Activated T-cell treated with anti-CD3 and anti-CD28 coated beads, Interleukin-2, amount 50 U/mL, for 4 hours (primary cell): ENCODE results near the gene PIR. TPM values are rescaled to one million over a fixed set of nuclear protein-coding genes. Genes with fewer than 3 reads are reported as not detected.
A peak's percentile ranks its signal among the peaks of the same experiment; 100 is the strongest.

Experiments used
- ATAC-seq, 2 donors: fragments of 200-7000 bp; cut with Tn5 transposase; one replicate each; pipeline ENCODE4 v1.10.0; 2021
- DNase-seq: peaks from one replicate; pipeline ENCODE4 v3.0.0-alpha.2; 2020
- H3K27me3 Mint-ChIP-seq: one replicate; pipeline ENCODE4 v1.8.0; 2021; ENCODE audit warnings: low read depth, mixed read lengths
- H3K36me3 Mint-ChIP-seq: one replicate; pipeline ENCODE4 v1.8.0; 2022; ENCODE audit warnings: mixed read lengths; ENCODE audit not compliant: insufficient read depth
- H3K4me1 Mint-ChIP-seq: one replicate; pipeline ENCODE4 v1.8.0; 2021; ENCODE audit warnings: low read depth, mixed read lengths
- H3K4me3 Mint-ChIP-seq: one replicate; pipeline ENCODE4 v1.8.0; 2021; ENCODE audit warnings: mild to moderate bottlenecking, moderate library complexity, mixed read lengths
- H3K9me3 Mint-ChIP-seq: one replicate; pipeline ENCODE4 v1.8.0; 2021; ENCODE audit warnings: mixed read lengths
- total RNA-seq, 3 donors: library from RNA; stranded (reverse); gene quantifications; one replicate each; pipeline ENCODE4 v1.2.1, GENCODE V29; 2021

The PIR gene
- total RNA-seq, 3 donors from 2014 or later, result 0.73 to 1.0 (median 1.0) TPM

DNA sequence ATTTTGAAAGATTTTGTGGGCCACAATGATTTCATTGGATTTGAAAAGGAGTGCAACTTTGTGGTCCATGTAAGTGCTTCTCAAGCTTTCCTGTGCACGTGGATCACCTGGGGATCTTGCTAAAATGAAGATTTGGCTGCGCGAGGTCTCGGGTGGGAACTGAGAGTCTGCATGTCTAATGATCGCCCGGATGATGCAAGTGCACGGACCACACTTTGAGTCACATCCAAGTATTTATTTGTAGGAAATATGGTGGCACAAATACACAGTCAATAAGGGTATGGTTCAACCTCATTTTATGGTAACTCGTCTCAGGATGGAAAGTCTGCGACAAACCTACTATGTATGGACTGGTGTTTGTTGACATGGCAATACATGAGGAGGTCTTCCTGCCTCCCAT, 8.4 kb upstream of the PIR start:
- Mint-ChIP-seq H3K27me3 (peaks cover 8% of the 10 kb centered on the region), H3K4me3 (no peak overlapping the region), H3K4me1 (no peaks in the 10 kb centered on the region), H3K9me3 (no peaks in the 10 kb centered on the region), H3K36me3 (no peaks in the 10 kb centered on the region)
- DNase-seq (no peak), ATAC-seq (no peak)

DNA sequence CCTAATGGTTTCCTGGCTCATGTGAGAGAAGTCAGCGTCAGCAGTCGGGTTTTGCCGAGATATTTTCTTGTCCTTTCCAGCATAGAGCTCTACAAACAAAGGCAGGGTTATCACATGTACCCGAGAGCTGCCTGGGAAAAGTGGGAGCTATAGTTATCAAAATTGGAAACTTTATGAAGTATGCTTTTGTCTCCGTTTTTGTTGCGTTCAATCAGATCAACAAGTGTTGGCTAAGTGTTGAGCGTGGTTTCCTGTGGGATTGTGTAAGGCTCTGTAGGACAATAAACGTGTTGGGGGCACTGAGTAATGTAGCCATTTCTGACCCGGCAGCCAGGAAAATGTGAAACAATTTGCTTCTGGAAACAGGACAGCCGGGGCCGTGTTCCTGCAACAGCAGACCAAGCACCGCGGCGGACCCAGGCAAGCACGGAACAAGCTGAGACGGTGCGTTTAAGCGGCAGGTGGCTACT, 7.4 kb upstream of the PIR start, which contains the start of gene BMX:
Gene BMX (plus strand): TSS at position 311 of the 470 bp plus-strand sequence. CDS start 7,547 bp downstream, outside the sequence.
- H3K27me3 Mint-ChIP-seq, result peaks cover 8% of the 10 kb centered on the region
- DNase-seq (no peak), ATAC-seq (no peak)

GRCh38 chrX:15499976-15500375, 6.8 kb upstream of the PIR start:
- no peaks in the 10 kb centered on the region for H3K36me3 Mint-ChIP-seq
- H3K27me3 Mint-ChIP-seq, result peaks cover 8% of the 10 kb centered on the region
- no peak for ATAC-seq
- H3K4me1 Mint-ChIP-seq, result no peaks in the 10 kb centered on the region
- H3K9me3 Mint-ChIP-seq, result no peaks in the 10 kb centered on the region
- no peak for DNase-seq
- no peak overlapping the region for H3K4me3 Mint-ChIP-seq

More for the DNA sequence above, 7.4 kb upstream of the PIR start, which contains the start of gene BMX:
- Mint-ChIP-seq H3K4me1 (no peaks in the 10 kb centered on the region), H3K9me3 (no peaks in the 10 kb centered on the region), H3K4me3 (no peak within 1 kb of the TSS), H3K36me3 (no peaks in the 10 kb centered on the region)

DNA sequence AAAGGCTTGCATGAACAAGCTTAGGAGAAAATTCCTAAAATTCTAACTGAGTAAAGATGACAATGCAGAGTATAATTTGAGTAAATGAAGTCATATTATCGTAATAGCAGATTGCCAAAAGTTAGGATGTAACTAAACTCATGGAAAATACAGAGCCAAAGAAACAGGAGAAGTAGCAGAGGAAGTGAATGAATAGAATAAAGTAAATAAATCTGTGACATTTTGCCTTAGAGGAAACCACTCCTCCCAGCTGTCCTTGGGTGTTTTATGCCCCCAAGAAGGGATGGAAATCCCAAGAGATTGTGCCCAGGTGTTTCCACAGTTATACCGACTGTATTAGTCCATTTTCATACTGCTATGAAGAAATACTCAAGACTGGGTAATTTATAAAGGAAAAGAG, 5.6 kb upstream of the PIR start:
- Mint-ChIP-seq H3K27me3 (peaks cover 9% of the 10 kb centered on the region), H3K9me3 (no peaks in the 10 kb centered on the region), H3K4me3 (no peak overlapping the region), H3K4me1 (no peaks in the 10 kb centered on the region), H3K36me3 (no peaks in the 10 kb centered on the region)
- ATAC-seq, result no peak
- no peak for DNase-seq

DNA sequence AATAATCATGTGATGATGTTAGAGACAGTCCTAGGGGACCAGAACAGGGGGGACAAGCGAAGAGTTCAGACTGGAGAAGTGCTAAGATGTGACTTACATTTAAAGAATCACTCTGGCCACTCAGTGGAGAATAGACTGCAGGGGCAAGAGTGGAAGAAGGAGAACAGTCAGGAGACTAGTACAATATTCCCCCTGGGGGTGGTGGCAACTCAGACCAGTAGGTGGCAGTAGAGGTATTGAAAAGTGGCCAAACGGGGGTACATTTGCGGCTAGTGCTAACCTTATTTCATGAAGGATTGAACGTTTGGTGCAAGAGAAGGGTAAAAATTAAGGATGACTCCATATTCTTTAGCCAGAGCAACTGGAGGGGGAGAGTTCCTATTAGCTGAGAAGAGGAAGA, 4.7 kb upstream of the PIR start:
- Mint-ChIP-seq H3K4me3 (no peak overlapping the region), H3K27me3 (peaks cover 7% of the 10 kb centered on the region), H3K4me1 (peaks cover 6% of the 10 kb centered on the region), H3K36me3 (no peaks in the 10 kb centered on the region), H3K9me3 (no peaks in the 10 kb centered on the region)
- peak; percentile 34 for DNase-seq
- ATAC-seq, result peak in 1 of 2 donors; percentile 37

DNA sequence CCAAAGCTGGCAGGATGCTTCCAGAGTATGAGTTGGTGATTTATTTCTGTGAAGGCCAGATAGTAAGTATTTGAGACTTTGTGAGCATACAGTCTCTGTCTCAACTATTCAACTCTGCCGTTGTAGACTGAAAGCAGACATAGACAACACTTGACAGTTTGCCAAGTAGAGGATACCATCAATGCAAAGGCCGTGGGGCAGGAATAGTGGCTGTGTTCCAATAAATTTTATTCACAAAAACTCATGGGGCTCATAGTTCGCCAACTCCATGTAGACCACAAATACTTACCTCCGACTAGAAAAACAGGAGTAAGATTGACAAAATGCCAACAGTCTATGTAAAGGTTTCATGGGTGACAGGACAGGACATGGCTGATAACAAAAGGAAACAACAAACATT, 3.7 kb upstream of the PIR start:
- H3K9me3 Mint-ChIP-seq, result no peaks in the 10 kb centered on the region
- DNase-seq (no peak), ATAC-seq (no peak)
- peaks cover 6% of the 10 kb centered on the region for H3K4me1 Mint-ChIP-seq
- no peak overlapping the region for H3K4me3 Mint-ChIP-seq
- peaks cover 7% of the 10 kb centered on the region for H3K27me3 Mint-ChIP-seq
- no peaks in the 10 kb centered on the region for H3K36me3 Mint-ChIP-seq

DNA sequence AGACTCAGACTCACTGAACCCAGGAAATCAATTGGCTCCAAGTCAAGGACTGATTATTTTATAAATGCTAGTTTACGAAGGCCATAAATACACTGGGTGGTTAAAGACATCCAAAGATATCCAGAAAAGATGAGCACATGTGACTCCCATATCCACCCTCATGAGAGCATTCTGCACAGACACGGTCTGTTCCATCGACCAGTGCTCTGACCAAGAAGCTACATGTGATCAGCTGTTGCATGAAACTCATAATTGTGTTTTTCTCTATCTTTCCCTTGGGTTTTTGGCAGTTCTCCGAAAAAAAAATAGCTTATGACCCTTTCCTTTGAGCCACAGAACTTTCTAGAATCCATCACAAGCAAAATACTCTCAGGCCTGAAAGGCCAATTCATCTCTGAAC, 2.7 kb upstream of the PIR start:
- Mint-ChIP-seq H3K36me3 (no peaks in the 10 kb centered on the region), H3K4me3 (no peak overlapping the region), H3K4me1 (peaks cover 6% of the 10 kb centered on the region), H3K9me3 (no peaks in the 10 kb centered on the region), H3K27me3 (peaks cover 7% of the 10 kb centered on the region)
- DNase-seq (no peak), ATAC-seq (no peak)

DNA sequence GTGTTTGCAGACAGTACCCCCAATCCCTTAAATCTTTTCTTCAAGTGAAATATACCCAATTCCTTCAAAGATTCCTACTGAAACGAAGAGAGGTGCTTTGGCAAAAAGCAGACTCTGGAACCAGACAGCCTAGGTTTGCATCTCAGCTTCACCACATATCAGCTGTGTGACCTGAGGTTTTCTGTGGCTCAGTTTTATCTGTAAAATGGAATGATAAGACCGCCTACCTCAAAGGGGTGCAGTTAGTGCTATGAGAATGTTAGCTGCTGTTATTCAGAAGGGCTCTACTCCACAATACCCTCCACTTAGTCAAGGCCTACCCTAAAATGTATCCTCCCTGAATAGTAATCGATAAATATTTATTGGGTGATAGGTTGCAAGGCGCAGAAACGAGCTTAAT, 664 bp downstream of the PIR start:
- Mint-ChIP-seq H3K4me3 (no peak overlapping the region), H3K27me3 (peaks cover 6% of the 10 kb centered on the region), H3K9me3 (no peaks in the 10 kb centered on the region), H3K36me3 (no peaks in the 10 kb centered on the region), H3K4me1 (peaks cover 6% of the 10 kb centered on the region)
- DNase-seq (no peak), ATAC-seq (no peak)

DNA sequence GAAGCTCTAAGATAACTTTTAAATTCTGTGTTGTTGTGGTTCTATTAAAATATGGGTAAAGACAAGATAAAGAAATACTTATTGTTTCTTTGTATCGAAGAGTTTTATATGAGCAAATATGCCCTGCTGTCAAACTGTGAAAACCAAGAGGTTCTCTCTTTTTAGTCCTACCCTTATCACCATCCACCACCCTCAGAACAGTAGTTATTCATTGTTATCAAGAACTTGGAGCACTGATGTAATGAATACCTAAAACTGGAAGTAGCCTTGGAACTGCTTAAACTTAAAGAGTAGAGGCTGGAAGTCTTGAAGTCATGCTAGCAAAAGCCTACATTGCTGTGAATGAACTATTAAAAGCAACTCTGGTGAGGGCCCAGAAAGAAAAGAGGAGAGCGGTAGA, 9.2 kb downstream of the PIR start:
- peaks cover 2% of the 10 kb centered on the region for H3K27me3 Mint-ChIP-seq
- DNase-seq (no peak), ATAC-seq (no peak)
- no peaks in the 10 kb centered on the region for H3K4me1 Mint-ChIP-seq
- no peaks in the 10 kb centered on the region for H3K36me3 Mint-ChIP-seq
- H3K9me3 Mint-ChIP-seq, result no peaks in the 10 kb centered on the region
- H3K4me3 Mint-ChIP-seq, result no peak overlapping the region

DNA sequence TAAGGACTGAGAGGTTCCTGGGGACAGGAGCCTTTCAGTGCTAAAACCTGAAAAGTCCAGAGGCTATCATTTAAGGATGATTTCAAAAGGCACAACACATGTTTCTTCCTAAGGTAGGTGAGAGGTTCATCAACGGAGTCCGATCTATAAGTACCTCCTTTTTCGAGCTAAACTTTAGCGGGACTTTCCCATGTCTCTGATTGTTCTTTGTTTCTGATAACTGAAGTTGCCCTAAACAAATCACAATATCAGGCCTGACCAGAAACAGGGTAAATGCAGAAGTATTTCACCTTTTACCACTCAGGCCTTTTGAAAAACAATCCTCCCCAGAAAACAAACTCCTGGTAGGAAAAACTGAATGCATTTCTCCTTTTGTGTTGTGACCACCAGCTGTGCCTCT, 17.6 kb downstream of the PIR start:
- Mint-ChIP-seq H3K4me1 (no peaks in the 10 kb centered on the region), H3K36me3 (no peaks in the 10 kb centered on the region), H3K4me3 (no peak overlapping the region), H3K27me3 (no peaks in the 10 kb centered on the region), H3K9me3 (no peaks in the 10 kb centered on the region)
- DNase-seq (no peak), ATAC-seq (no peak)

- DNase-seq (no peak), ATAC-seq (no peak)
- Mint-ChIP-seq H3K36me3 (no peaks in the 10 kb centered on the region), H3K27me3 (no peaks in the 10 kb centered on the region), H3K4me1 (no peaks in the 10 kb centered on the region), H3K9me3 (no peaks in the 10 kb centered on the region), H3K4me3 (no peak overlapping the region)
These were observed 18.1 kb downstream of the PIR start for GRCh38 chrX:15475021-15475420.

GRCh38 chrX:15474028-15474427, 19.1 kb downstream of the PIR start:
- ATAC-seq, result no peak
- Mint-ChIP-seq H3K4me1 (no peaks in the 10 kb centered on the region), H3K36me3 (no peaks in the 10 kb centered on the region), H3K27me3 (no peaks in the 10 kb centered on the region), H3K9me3 (no peaks in the 10 kb centered on the region), H3K4me3 (no peak overlapping the region)
- no peak for DNase-seq

- no peaks in the 10 kb centered on the region for H3K4me1 Mint-ChIP-seq
- no peaks in the 10 kb centered on the region for H3K27me3 Mint-ChIP-seq
- no peak overlapping the region for H3K4me3 Mint-ChIP-seq
- DNase-seq, result no peak
- H3K36me3 Mint-ChIP-seq, result no peaks in the 10 kb centered on the region
- no peak for ATAC-seq
- H3K9me3 Mint-ChIP-seq, result no peaks in the 10 kb centered on the region
These were observed 20.6 kb downstream of the PIR start for GRCh38 chrX:15472531-15472930.

- Mint-ChIP-seq H3K27me3 (no peaks in the 10 kb centered on the region), H3K4me1 (no peaks in the 10 kb centered on the region), H3K36me3 (no peaks in the 10 kb centered on the region), H3K9me3 (no peaks in the 10 kb centered on the region), H3K4me3 (no peak overlapping the region)
- DNase-seq (peak; percentile 41), ATAC-seq (peak; percentile 73 to 84)
These were observed 22.1 kb downstream of the PIR start for GRCh38 chrX:15471028-15471427.

DNA sequence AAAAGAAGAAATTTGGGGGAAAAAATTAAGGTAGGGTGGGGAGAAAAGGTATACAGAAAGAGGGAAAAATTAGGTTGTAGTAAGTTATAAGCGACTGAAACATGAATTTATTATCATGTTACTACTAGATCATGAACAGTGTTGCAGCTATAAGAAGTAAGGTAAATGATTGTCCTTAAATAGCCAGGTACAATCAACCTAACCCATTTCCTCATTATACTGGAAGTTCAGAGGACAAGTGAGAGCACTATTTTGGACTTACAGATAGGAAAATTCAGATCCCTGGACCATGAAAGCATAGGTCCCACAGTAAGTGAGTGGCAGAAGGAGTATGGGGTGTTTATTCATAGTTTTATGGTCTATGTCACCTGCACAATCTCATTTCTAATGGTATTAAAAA, 23.5 kb downstream of the PIR start:
- DNase-seq (no peak), ATAC-seq (no peak)
- H3K4me1 Mint-ChIP-seq, result peaks cover 1% of the 10 kb centered on the region
- H3K36me3 Mint-ChIP-seq, result no peaks in the 10 kb centered on the region
- peaks cover 4% of the 10 kb centered on the region for H3K27me3 Mint-ChIP-seq
- no peak overlapping the region for H3K4me3 Mint-ChIP-seq
- no peaks in the 10 kb centered on the region for H3K9me3 Mint-ChIP-seq

- H3K4me1 Mint-ChIP-seq, result peaks cover 1% of the 10 kb centered on the region
- no peaks in the 10 kb centered on the region for H3K9me3 Mint-ChIP-seq
- DNase-seq (no peak), ATAC-seq (no peak)
- H3K27me3 Mint-ChIP-seq, result peaks cover 4% of the 10 kb centered on the region
- H3K36me3 Mint-ChIP-seq, result no peaks in the 10 kb centered on the region
- no peak overlapping the region for H3K4me3 Mint-ChIP-seq
These were observed 25.1 kb downstream of the PIR start for GRCh38 chrX:15468036-15468435.
